Measurements from ENCODE around the gene ASCL5.
"Not testable (repeated sequence)": the region's sequence is repeated elsewhere in the genome, so short reads cannot be mapped to it uniquely, and the experiment has no call there.

ASCL5 gene

GRCh38 chr1:201126832-201127754 is at the start of gene ASCL5:
Gene ASCL5 (minus strand): TSS chr1:201127184. CDS start chr1:201115372, 11,812 bp downstream.
- DNase-seq, result no peak

GRCh38 chr1:201175820-201176500 is 49.0 kb upstream of the ASCL5 start:
- no peak for DNase-seq

GRCh38 chr1:201173736-201174135 is 46.8 kb upstream of the ASCL5 start:
- DNase-seq, result no peak

- DNase-seq, result no peak
These were observed 46.1 kb upstream of the ASCL5 start for GRCh38 chr1:201172999-201173610.

GRCh38 chr1:201172326-201172725 is 45.3 kb upstream of the ASCL5 start:
- DNase-seq, result no peak

GRCh38 chr1:201171063-201172036 is 44.4 kb upstream of the ASCL5 start:
- DNase-seq, result peak; percentile 43

- peak; percentile 67 for DNase-seq
These were observed 43.6 kb upstream of the ASCL5 start for GRCh38 chr1:201170533-201171062.

- DNase-seq, result no peak
These were observed 43.1 kb upstream of the ASCL5 start for GRCh38 chr1:201169971-201170532.

- no peak for DNase-seq
These were observed 42.2 kb upstream of the ASCL5 start for GRCh38 chr1:201169203-201169602.

- DNase-seq, result no peak
These were observed 40.3 kb upstream of the ASCL5 start for GRCh38 chr1:201167041-201167991.

- DNase-seq, result no peak
These were observed 37.7 kb upstream of the ASCL5 start for GRCh38 chr1:201164645-201165044.

GRCh38 chr1:201163707-201164106 is 36.7 kb upstream of the ASCL5 start:
- DNase-seq, result no peak

GRCh38 chr1:201163036-201163435 is 36.1 kb upstream of the ASCL5 start:
- DNase-seq, result not testable (repeated sequence)

- DNase-seq, result no peak
These were observed 31.0 kb upstream of the ASCL5 start for GRCh38 chr1:201157949-201158348.

GRCh38 chr1:201156819-201157218 is 29.8 kb upstream of the ASCL5 start:
- DNase-seq, result no peak

- no peak for DNase-seq
These were observed 29.4 kb upstream of the ASCL5 start for GRCh38 chr1:201156346-201156745.

- no peak for DNase-seq
These were observed 28.4 kb upstream of the ASCL5 start for GRCh38 chr1:201155354-201155753.

GRCh38 chr1:201154389-201155165 is 27.6 kb upstream of the ASCL5 start, which contains the start of gene TMEM9:
Gene TMEM9 (minus strand): TSS chr1:201154474. CDS start chr1:201153923, 551 bp downstream.
- DNase-seq, result peak; percentile 99

Measured in activated CD8-positive, alpha-beta memory T cell treated with anti-CD3 and anti-CD28 coated beads, Interleukin-2, amount 50 U/mL, for 4 hours (primary cell).